K562 (cell line): ENCODE results near the gene MAST3. TPM values are rescaled to one million over a fixed set of nuclear protein-coding genes. Genes with fewer than 3 reads are reported as not detected.

Experiments used
- ATAC-seq: fragments of 200-7000 bp; cut with Tn5 transposase; 3 replicates; pipeline ENCODE4 v1.9.1; 2020; ENCODE audit warnings: moderate library complexity
- BruUV-seq: library from RNA; stranded (reverse); fragments of 400-500 nt; replicated peaks from 2 replicates; lab custom pipeline; 2021; lab: Mats Ljungman, UMichigan
- CTCF ChIA-PET: fragments of 300-600 bp; formaldehyde crosslinking; extraction: SDS; loops from one replicate; lab custom pipeline; 2021; ENCODE audit warnings: low intra/inter-chr PET ratio; lab: Yijun Ruan, JAX
- POLR2A ChIA-PET: fragments of 300-600, 350-650 bp; sonication (Branson Sonifier 250); formaldehyde crosslinking; extraction: SDS; loops from one replicate; lab custom pipeline; 2021; ENCODE audit warnings: antibody characterized with exemption, inconsistent platforms; lab: Yijun Ruan, JAX
- DNase-seq, 4 experiments: peaks; one replicate each; pipeline versions ENCODE4 v3.0.0 to v3.0.0-alpha.2; 2011 to 2018; ENCODE audit warnings: low spot score in 3 of 4, mixed read lengths in 3 of 4; ENCODE audit errors: extremely low read depth in 1 of 4
- FAIRE-seq: peaks from 2 replicates; lab custom pipeline; 2011; peaks lifted over from hg19 to GRCh38; lab: Jason Lieb, UNC
- H2AFZ ChIP-seq: 2 replicates; pipeline ENCODE4 v1.6.0; 2011; ENCODE audit warnings: low read depth, low read length, control low read depth, inconsistent platforms
- H3K27ac ChIP-seq: fragments of 200-600 bp; 3 replicates; pipeline ENCODE4 v1.8.0; 2011; ENCODE audit warnings: low read depth, mild to moderate bottlenecking, control low read depth, inconsistent platforms, low read length, moderate library complexity, mixed read lengths; ENCODE audit errors: extremely low read depth
- H3K27me3 ChIP-seq, 2 experiments: fragments of 300-600 bp in 1 of 2; 2 replicates in 1 of 2; 3 replicates in 1 of 2; pipeline versions ENCODE4 v1.6.0 to v1.8.0; 2011; ENCODE audit warnings: inconsistent platforms in 2 of 2, low read length in 2 of 2, mild to moderate bottlenecking in 1 of 2, mixed read lengths in 1 of 2, moderate library complexity in 1 of 2; ENCODE audit not compliant: control insufficient read depth in 2 of 2, insufficient read depth in 2 of 2
- H3K36me3 ChIP-seq: fragments of 300-600 bp; 3 replicates; pipeline ENCODE4 v1.8.0; 2011; ENCODE audit warnings: mild to moderate bottlenecking, low read length, inconsistent platforms; ENCODE audit not compliant: control insufficient read depth, insufficient read depth
- H3K4me1 ChIP-seq, 2 experiments: fragments of 200-600 bp in 1 of 2; replicated peaks in 1 of 2; 2 replicates in 1 of 2; 3 replicates in 1 of 2; pipeline versions ENCODE4 v1.5.1 to v1.8.0; 2011; ENCODE audit warnings: inconsistent platforms in 2 of 2, low read length in 2 of 2, mild to moderate bottlenecking in 1 of 2, mixed read lengths in 1 of 2, moderate library complexity in 1 of 2; ENCODE audit not compliant: control insufficient read depth in 2 of 2, insufficient read depth in 2 of 2
- H3K4me2 ChIP-seq: 2 replicates; pipeline ENCODE4 v1.6.1; 2011; ENCODE audit warnings: low read length, control low read depth, inconsistent platforms, mixed read lengths; ENCODE audit not compliant: insufficient read depth
- H3K4me3 ChIP-seq: fragments of 200-600 bp; sonication (generic), shearing (Covaris generic); 2 replicates; pipeline ENCODE4 v1.5.1; 2016; ENCODE audit warnings: control low read depth, inconsistent platforms
- H3K79me2 ChIP-seq: fragments of 200-600 bp; 3 replicates; pipeline ENCODE4 v1.8.0; 2011; ENCODE audit warnings: low read length, inconsistent platforms; ENCODE audit not compliant: control insufficient read depth, insufficient read depth
- H3K9ac ChIP-seq, 2 experiments: 2 replicates each; pipeline versions ENCODE4 v1.6.0 to v1.6.1; 2011; ENCODE audit warnings: low read depth in 2 of 2, low read length in 2 of 2, control low read depth in 1 of 2, inconsistent platforms in 1 of 2, mild to moderate bottlenecking in 1 of 2, mixed read lengths in 1 of 2; ENCODE audit not compliant: insufficient read depth in 1 of 2
- H3K9me1 ChIP-seq: one replicate; pipeline ENCODE4 v1.6.0; 2011; ENCODE audit warnings: inconsistent platforms, mild to moderate bottlenecking, low read length, moderate library complexity; ENCODE audit not compliant: control insufficient read depth, insufficient read depth
- H3K9me3 ChIP-seq: replicated peaks from 2 replicates; pipeline ENCODE4 v1.5.1; 2011; ENCODE audit warnings: low read depth, low read length, inconsistent platforms; ENCODE audit not compliant: control insufficient read depth, insufficient read depth
- H4K20me1 ChIP-seq: replicated peaks from 2 replicates; pipeline ENCODE4 v1.6.1; 2011; ENCODE audit warnings: low read length, inconsistent platforms, mixed read lengths; ENCODE audit not compliant: control insufficient read depth, insufficient read depth
- POU5F1 ChIP-seq: fragments of 150-350 bp; IDR thresholded peaks from 2 replicates; pipeline ENCODE4 v1.6.1; 2014; ENCODE audit warnings: borderline replicate concordance, low read length, low read depth, mild to moderate bottlenecking; ENCODE audit not compliant: partially characterized antibody
- WGBS: fragments of 100-300 bp; shearing (Covaris generic); methylation state at CpG from one replicate; pipeline ENCODE4 v1.1.6; 2016; ENCODE audit warnings: low coverage, mixed read lengths; ENCODE audit not compliant: insufficient coverage; ENCODE audit errors: missing lambda C conversion rate; 5-methylcytosine and 5-hydroxymethylcytosine counted together
- in situ Hi-C: fragments of 300-500 bp; cut with MboI; formaldehyde crosslinking; loops from 4 replicates; pipeline ENCODE4 v1.15.0; 2018; ENCODE audit warnings: inconsistent platforms, mixed read lengths
- intact Hi-C: fragments of 100-400 bp; cut with micrococcal nuclease; formaldehyde crosslinking; loops from 2 replicates; pipeline ENCODE4 v1.14.2; 2022
- polyA plus RNA-seq, 8 experiments: library from polyadenylated mRNA; depleted of rRNA in 4 of 8; stranded (reverse) in 5 of 8; unstranded in 3 of 8; fragments of >200 nt; fragmentation: Nextera tagmentation in 2 of 8; fragmentation: Illumina TruSeq in 1 of 8; extraction: Ambion mirVana in 2 of 8; extraction: Trizol in 1 of 8; gene quantifications; 2 replicates each; pipeline versions ENCODE4 v1.2.1 to v1.2.3, GENCODE V29; 2011 to 2014; ENCODE audit warnings: inconsistent platforms in 1 of 8, missing spikeins in 1 of 8
- total RNA-seq, 7 experiments: library from RNA; depleted of rRNA in 6 of 7; stranded (reverse); fragments of >200 nt in 6 of 7; fragmentation: Illumina TruSeq in 2 of 7; extraction: Trizol in 2 of 7; gene quantifications; 2 replicates each; pipeline versions ENCODE4 v1.2.1 to v1.2.3, GENCODE V29; 2011 to 2021; ENCODE audit warnings: low replicate concordance in 1 of 7
- TF ChIP-seq, protein P1 (sequence below), 2 experiments: fragments of 450-650 bp in 1 of 2; sonication (generic) in 1 of 2; formaldehyde crosslinking in 1 of 2; IDR thresholded peaks; 2 replicates each; pipeline versions ENCODE4 v1.7.1 to v1.9.0; 2016 to 2022; ENCODE audit warnings: inconsistent platforms in 1 of 2, mild to moderate bottlenecking in 1 of 2, missing genetic modification reagents in 1 of 2

MAST3 gene
- total and polyA plus RNA-seq, 9 of the 15 experiments (the other 6 are each of a cell fraction or from before 2014, with no cell fraction given) = 0.94 to 9.9 (median 2.4) TPM

DNA sequence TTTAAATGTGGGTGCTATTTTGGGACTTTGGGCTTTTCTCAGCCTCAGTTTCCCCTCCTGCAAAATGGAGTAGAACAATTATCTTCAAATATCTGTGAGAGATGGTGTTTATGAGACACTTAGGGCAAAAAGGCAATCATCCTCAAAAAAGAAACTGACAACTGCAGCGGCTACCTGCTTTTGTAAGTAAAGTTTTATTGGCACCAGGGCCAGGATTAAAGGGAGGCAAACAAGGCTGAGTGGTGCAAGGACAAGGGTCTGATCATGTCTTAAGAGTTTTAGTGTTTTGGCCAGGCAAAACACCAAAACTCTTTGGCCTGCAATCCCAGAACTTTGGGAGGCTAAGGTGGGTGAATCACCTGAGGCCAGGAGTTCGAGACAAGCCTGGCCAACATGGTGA is 1.3 kb upstream of the MAST3 start:
- intact Hi-C loops (no loop called here), in situ Hi-C loops (loop anchor here (10.0 kb wide), 1 partner anchor 319 kb away; the partner anchor contains the start of gene SSBP4)
- Histone ChIP-seq H3K4me2 (no peak overlapping the region), H2AFZ (no peak overlapping the region), H3K79me2 (peaks cover 9% of the 10 kb centered on the region; the same call in 1 of the 3 replicates), H3K9ac (no peak overlapping the region), H3K4me1 (peaks cover 24 to 45% of the 10 kb centered on the region in 2 experiments), H3K9me3 (no peaks in the 10 kb centered on the region), H3K9me1 (no peaks in the 10 kb centered on the region), H3K27me3 (no peaks in the 10 kb centered on the region), H4K20me1 (no peaks in the 10 kb centered on the region), H3K36me3 (no peaks in the 10 kb centered on the region), H3K27ac (no peak overlapping the region), H3K4me3 (no peak overlapping the region)
- no peak for FAIRE-seq
- no peak for ATAC-seq
- BruUV-seq = no TSS peak
- POLR2A ChIA-PET = interaction anchor here (0.6 kb wide), 1 partner anchor 147 kb away, joined by 3 read pairs; no protein-coding TSS in a partner anchor
- no peak for DNase-seq
- no peak for TF ChIP-seq POU5F1
- TF ChIP-seq, protein P1, sequence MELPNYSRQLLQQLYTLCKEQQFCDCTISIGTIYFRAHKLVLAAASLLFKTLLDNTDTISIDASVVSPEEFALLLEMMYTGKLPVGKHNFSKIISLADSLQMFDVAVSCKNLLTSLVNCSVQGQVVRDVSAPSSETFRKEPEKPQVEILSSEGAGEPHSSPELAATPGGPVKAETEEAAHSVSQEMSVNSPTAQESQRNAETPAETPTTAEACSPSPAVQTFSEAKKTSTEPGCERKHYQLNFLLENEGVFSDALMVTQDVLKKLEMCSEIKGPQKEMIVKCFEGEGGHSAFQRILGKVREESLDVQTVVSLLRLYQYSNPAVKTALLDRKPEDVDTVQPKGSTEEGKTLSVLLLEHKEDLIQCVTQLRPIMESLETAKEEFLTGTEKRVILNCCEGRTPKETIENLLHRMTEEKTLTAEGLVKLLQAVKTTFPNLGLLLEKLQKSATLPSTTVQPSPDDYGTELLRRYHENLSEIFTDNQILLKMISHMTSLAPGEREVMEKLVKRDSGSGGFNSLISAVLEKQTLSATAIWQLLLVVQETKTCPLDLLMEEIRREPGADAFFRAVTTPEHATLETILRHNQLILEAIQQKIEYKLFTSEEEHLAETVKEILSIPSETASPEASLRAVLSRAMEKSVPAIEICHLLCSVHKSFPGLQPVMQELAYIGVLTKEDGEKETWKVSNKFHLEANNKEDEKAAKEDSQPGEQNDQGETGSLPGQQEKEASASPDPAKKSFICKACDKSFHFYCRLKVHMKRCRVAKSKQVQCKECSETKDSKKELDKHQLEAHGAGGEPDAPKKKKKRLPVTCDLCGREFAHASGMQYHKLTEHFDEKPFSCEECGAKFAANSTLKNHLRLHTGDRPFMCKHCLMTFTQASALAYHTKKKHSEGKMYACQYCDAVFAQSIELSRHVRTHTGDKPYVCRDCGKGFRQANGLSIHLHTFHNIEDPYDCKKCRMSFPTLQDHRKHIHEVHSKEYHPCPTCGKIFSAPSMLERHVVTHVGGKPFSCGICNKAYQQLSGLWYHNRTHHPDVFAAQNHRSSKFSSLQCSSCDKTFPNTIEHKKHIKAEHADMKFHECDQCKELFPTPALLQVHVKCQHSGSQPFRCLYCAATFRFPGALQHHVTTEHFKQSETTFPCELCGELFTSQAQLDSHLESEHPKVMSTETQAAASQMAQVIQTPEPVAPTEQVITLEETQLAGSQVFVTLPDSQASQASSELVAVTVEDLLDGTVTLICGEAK (IDR thresholded peaks at IDR 0.05) = peak; percentile 88
- TF ChIP-seq, protein P1 (CRISPR knock-in tag; IDR thresholded peaks at IDR 0.05) = peak; percentile 78
- CTCF ChIA-PET = no interaction called here
- 85% methylated on average over 2 of the region's 2 CpGs for WGBS
